Superior temporal gyrus (tissue), 1 donor: ENCODE measurements around the gene APOBEC3G.

Experiments
- DNase-seq: peaks from one replicate; pipeline ENCODE4 v3.0.0-alpha.2; 2016; ENCODE audit errors: extremely low spot score

Gene APOBEC3G

GRCh38 chr22:39122772-39123470 lies 45.8 kb downstream of the APOBEC3G start:
- DNase-seq, result no peak

- DNase-seq, result no peak
These were observed 46.9 kb downstream of the APOBEC3G start for GRCh38 chr22:39123751-39124581.

- no peak for DNase-seq
These were observed 48.5 kb downstream of the APOBEC3G start for GRCh38 chr22:39125622-39126021.

GRCh38 chr22:39128508-39128907 lies 51.4 kb downstream of the APOBEC3G start:
- DNase-seq, result no peak

GRCh38 chr22:39129081-39129480 lies 52.0 kb downstream of the APOBEC3G start:
- DNase-seq, result no peak

- DNase-seq, result no peak
These were observed 52.7 kb downstream of the APOBEC3G start for GRCh38 chr22:39129746-39130145.

- no peak for DNase-seq
These were observed 53.2 kb downstream of the APOBEC3G start for GRCh38 chr22:39130152-39130704.

- DNase-seq, result no peak
These were observed 54.1 kb downstream of the APOBEC3G start for GRCh38 chr22:39130892-39131855.

GRCh38 chr22:39132281-39132680 lies 55.2 kb downstream of the APOBEC3G start:
- no peak for DNase-seq

GRCh38 chr22:39132871-39133524 lies 55.9 kb downstream of the APOBEC3G start:
- DNase-seq, result no peak

- DNase-seq, result no peak
These were observed 56.8 kb downstream of the APOBEC3G start for GRCh38 chr22:39133871-39134270.

GRCh38 chr22:39134366-39135091 lies 57.5 kb downstream of the APOBEC3G start:
- no peak for DNase-seq

- no peak for DNase-seq
These were observed 58.2 kb downstream of the APOBEC3G start for GRCh38 chr22:39135092-39135896.

GRCh38 chr22:39136317-39136716 lies 59.2 kb downstream of the APOBEC3G start:
- DNase-seq, result no peak
